HG02763 (cell line): Measurements from ENCODE around the gene ZG16B.

Experiments used
- ATAC-seq: cut with Tn5 transposase; IDR thresholded peaks from one replicate; pipeline ENCODE4 v1.9.1; 2021; ENCODE audit warnings: mild to moderate bottlenecking, moderate library complexity; ENCODE audit not compliant: unreplicated experiment

The ZG16B gene

DNA sequence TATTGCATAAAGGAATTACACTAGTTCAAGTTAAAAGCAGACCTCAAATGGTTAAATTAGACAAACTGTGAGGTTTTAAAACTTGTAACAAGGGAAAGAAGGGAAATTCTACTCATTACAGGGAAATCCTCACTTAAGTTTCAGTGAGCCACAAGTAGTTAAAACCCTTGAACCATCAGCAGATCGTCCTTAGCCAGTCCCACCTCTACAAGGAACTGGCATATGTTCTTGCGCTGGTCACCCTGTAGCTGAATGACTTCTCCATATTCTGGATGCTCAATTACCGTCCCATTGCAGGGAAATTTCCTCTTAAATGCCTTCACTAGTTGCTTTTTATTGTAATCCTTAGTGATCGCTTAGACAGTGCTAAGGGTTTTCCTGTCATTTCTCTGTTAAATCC lies 7.6 kb upstream of the ZG16B start:
- no peak for ATAC-seq

GRCh38 chr16:2824626-2825025 lies 5.5 kb upstream of the ZG16B start:
- no peak for ATAC-seq

DNA sequence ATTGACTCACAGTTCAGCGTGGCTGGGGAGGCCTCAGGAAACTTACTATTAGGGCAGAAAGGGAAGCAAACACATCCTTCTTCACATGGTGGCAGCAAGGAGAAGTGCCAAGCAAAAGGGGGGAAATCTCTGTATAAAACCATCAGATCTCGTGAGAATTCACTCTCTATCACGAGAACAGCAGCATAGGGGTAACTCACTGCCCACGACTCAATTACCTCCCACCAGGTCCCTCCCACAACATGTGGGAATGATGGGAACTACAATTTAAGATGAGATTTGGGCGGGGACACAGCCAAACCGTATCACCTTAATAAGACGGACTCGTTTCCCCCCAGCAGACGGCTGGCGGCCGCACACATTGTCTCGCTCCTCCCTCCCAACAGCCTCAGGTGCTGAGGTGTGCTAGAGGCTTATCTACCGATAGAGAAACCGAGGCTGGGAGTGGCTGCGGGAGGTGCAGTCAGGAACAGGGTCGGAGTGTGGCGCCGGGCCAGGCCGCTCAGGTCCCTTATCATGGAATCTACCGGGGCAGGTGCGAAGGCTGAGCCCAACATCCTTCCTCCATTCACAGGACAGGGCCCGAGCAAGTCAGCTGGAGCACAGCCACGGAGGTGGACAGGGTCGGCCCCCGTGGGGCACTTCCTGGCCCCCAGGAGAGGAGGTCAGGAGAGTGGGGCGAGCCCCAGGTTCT lies 4.9 kb upstream of the ZG16B start:
- no peak for ATAC-seq

DNA sequence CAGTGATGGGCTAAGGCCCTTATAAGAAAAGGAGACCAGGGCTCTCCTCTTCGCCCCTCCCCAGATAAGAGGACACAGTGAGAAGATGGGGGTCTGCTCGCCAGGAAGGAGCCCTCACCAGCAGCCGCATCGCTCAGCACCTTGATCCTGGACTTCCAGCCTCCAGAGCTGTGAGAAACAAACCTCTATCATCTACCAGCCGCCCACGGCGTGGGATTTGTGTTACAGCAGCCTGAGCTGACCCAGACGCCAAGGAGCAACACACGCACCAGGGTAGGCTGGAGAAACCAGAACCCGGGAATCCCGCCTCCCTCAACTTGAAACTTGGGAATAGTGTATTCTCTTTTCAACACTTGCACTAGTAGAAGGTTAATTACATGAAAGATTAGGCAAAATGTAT lies 4.2 kb upstream of the ZG16B start:
- ATAC-seq, result no peak

GRCh38 chr16:2826591-2827373 lies 3.3 kb upstream of the ZG16B start:
- ATAC-seq, result no peak

DNA sequence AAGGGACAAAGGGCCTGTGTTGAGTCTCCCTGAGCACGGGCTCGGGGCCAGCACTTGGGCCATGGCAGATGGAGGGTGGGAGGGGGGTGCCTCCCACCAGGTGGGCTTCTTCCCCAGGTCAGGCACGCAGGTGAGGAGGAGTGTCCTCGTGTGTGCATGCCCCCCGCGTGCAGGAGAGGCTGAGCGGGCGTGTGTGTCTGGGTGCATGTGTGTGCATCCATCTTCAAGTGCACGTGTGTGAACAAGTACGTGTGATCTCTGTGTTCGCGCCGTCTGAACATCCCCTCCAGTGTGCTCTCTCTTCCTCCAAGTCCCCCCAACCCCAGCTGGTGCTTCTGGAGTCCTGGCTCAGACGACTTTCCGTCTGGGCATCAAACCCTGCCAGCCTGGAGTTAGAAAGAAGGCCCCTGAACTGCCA lies 2.7 kb upstream of the ZG16B start:
- ATAC-seq, result no peak

- ATAC-seq, result no peak
These were observed 2.1 kb upstream of the ZG16B start for GRCh38 chr16:2827831-2828520.

DNA sequence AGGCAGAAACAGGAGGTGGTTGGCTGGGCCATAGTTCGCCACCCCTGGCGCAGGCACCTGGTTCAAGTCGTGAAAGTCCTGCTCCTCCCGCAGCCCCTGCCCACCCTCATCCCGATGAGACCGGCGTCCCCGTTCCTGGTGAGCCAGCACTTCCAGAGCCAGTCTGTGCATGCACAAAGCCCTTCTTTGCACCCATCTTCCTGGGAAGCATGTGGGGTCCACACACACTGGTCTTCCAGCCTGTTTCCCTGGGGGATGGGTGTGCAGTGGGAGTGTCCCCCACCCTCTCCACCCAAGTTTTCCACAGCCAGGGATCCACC lies 1.6 kb upstream of the ZG16B start:
- ATAC-seq, result no peak

DNA sequence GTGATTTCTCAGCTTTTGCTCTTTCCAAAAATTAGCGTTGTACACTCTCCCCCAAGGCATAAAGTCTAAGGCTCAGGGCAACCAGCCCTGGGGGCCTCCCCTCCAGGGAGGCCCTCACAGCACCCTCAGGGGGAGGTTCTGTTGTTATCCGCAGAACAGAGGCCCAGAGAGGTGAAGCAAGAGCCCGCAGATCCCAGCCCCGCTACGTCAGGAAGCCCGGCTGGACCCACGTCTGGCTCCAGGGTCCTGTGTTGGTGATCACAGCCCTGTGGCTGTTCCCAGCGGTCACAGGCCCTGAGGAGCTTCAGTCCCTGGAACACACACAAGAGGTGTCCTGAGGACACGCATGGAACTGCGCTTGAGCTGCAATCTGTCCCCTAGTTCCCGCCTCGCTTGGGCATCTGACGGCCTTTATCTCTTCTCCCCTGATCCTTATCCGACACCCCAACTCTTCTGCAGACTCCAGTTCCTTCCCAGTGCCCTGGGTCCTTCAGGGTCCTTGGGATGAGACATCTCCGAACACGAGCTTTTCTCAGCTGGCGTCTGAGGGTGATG lies 1.1 kb upstream of the ZG16B start:
- ATAC-seq, result no peak

GRCh38 chr16:2830355-2830695 lies 222 bp downstream of the ZG16B start:
- no peak for ATAC-seq

GRCh38 chr16:2831203-2831602 lies 1.1 kb downstream of the ZG16B start:
- no peak for ATAC-seq

GRCh38 chr16:2833776-2834175 lies 3.7 kb downstream of the ZG16B start:
- ATAC-seq, result no peak

DNA sequence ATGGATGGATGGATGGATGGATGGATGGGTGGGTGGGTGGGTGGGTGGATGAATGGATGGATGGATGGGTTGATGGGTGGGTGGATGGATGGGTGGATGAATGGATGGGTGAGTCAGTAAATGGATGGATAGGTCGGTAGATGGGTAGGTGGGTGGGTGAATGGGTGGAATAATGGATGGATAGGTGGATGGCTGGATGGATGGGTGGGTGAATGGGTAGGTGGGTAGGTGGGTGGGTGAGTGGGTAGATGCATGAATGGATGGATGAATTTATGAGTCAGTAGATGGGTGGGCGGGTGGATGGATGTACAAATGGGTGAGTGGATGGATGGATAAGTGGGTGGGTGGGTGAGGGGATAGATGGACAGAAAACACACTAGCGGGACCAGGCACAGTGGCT lies 4.9 kb downstream of the ZG16B start:
- ATAC-seq, result no peak

GRCh38 chr16:2835638-2836493 lies 5.8 kb downstream of the ZG16B start:
- no peak for ATAC-seq

GRCh38 chr16:2836646-2837508 lies 6.8 kb downstream of the ZG16B start:
- no peak for ATAC-seq

DNA sequence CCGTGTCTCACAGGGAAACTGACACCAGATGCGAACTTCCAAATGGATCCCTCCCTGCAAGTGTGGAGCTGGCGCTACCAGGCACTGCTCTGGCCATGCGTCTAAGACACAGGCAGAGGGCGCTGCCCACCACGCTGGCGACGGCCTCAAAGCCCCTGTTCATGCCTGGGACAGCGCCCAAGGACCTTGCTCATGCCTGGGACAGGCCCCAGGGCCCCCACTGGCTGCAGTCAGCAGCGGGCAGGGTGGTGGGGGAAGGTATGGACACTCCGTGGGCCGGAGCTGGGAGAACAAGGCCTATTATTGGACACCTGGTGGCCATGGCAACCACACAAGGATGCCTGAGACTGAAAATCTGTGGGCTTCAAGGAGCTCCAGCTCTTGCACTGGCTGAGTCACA lies 8.8 kb downstream of the ZG16B start:
- no peak for ATAC-seq

DNA sequence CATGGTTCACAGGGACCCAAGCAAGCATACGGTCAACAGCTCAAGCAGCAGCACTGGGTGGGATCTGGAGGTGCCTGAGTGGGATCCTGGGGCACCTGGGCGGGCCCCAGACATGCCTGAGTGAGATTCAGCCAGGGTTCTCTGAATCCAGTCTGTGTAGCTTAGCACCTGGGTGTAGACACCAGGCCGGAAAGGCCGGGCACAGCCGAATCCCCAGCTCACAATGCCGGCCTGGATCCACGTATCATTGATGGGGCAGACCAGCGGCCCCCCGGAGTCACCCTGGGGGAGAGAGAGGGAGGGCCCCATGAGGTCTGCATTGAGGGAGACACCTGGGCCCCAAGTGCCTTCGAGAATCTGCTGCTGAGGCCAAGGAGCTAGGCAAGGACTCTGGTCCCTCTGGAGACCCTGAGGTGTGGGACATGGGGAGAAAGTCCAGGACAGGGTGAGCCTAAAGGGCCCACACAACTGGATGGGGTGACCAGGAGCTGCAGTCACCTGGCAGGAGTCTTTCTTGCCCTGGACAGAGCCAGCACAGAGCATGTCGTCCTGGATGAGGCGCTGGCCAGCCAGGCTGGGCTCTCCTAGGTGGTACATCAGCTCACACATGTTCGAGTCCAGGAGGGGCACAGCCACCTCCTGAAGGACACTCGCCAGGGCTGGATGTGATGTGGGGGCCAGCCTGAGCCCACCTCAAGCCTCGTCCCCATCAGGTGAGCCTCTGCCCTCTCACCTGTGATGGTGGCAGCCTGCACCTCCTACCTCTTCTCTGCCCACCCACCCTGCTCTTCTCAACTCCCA lies 9.7 kb downstream of the ZG16B start:
- no peak for ATAC-seq

DNA sequence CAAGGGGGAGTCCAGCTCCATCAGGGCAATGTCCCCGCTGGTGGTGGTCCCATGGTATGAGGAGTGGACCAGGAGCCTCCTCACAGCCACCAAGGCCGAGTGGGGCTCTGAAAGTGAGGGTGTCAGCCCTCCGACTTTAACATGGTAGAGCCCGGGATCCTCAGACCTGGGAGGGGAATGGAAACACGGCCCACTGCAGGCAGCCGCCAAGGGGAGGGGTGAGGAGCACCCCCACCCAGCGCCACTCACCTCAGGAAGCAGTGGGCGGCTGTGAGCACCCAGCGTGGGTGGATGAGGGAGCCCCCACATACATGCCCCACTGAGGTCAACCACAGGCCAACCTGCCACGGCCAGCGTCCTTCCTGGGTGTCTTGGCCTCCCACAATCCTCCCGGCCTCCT lies 10.8 kb downstream of the ZG16B start:
- ATAC-seq, result no peak

DNA sequence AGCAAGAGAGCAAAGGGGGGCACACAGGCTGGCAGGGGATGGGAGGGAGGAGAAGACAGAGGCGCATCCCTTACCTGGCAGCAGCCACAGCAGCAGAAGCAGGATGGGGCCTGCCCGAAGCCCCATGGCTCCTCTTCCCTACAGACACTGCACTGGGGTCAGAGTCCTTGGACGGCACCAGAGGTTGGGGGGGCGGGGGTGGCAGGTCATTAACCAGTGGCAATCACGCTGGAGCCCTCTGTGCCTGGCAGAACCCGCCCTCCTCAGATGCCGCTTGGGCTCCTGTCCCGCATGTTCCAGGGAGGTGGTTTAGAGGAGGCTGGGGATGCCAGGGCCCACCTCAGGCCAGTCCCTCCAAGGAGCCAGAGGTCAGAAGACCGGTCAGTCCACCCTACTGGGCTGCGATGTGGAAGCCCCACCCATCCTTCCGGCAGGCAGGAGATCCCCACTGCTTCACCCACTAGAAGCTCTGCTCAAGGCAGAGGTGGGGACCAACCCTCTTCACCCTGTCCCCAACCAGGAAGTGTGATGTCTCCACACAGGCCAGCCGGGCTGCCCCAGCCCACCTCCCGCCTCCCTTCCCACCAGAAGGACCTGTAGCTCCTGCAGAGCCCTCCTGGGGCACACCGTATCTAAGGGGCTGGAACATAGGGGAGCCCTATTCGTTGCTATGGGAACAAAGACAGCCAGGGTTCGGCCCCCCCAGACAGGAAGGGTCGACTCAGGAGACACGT lies 11.7 kb downstream of the ZG16B start:
- ATAC-seq, result no peak
